Measurements from ENCODE around the gene OMG.
"Not testable (repeated sequence)": the region's sequence is repeated elsewhere in the genome, so short reads cannot be mapped to it uniquely, and the experiment has no call there.

OMG gene

DNA sequence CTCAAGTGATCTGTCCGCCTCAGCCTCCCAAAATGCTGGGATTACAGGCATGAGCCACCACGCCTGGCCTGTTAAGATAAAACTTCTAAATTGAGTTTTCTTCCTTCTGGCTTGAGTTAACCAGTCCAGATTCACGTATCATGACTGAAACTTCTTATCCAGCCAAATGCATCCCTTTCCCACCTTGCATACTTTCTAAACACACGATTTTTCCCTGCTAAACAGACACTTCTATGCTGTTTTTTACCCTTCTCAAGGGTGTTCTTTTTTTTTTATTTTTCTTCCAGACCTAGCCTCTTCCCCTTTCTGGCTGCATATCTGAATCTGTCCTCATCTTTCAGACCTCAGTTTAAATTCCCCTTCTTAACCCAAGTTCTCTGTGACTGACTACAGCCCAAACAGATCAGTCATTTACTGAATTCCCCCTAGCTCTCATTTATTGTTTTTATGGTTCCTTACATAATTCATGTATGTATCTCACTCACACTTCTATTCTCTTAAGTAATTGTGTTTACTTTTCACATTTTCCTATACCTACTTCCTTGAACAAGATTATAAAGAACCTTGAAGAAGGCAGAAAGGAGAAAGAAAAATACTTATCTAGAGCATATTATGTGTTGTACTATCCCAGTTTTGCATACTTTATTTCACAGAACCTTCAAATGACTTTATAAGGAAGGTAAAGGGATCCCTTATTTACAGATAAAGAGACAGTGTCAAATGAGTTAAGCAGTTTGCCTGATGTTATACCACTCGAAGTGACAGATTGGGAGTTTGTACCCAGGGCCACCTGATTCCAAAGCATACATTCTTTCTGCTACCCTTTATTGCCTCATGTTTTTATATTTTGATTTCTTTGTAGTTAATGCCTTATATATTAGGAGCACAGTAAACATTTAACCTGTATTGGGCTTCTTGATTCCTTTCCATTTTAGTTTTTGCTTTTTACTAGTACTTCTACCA, 11.6 kb upstream of the OMG start:
- DNase-seq (ENCODE audit: low spot score) = no peak

GRCh38 chr17:31307640-31308039, 10.6 kb upstream of the OMG start:
- DNase-seq (ENCODE audit: low spot score) = no peak

DNA sequence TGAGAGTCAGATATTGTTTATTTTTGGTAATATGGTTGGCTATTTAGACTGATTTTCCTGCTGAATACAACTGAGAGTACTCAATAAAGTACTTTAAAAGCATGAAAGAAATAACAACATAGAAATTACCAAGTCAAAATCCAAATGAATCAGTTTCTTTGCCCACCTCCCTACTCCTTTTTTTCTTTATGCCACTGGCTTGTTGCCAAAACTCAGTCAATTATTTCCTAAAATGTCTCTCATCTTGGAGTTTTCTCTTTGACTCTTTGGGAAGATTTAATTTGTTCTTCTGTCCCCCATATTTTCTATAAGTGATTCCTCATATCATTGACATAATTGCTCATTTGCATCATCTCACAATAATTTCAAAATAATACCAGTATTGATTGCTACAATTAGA, 2.6 kb upstream of the OMG start:
- no peak for DNase-seq (ENCODE audit: low spot score)

DNA sequence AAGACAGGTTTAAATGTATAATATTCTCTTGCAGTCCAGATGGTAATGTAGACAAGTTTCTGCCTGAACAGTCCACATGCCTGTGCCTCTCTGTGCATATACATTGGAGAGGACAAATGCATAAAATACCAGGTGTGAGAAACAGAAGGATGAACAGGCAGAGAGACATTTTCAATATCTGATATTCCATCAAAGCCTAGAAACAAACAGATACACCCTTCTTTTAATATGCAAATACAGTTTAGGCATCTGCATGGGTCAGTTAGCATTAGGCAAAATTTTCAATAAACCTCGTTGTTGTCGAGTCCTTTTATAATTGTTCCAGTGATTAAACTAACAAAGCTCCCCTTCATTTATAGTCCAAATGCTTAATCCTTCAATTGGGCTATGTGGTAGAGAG, 897 bp downstream of the OMG start:
- DNase-seq (ENCODE audit: low spot score) = no peak

DNA sequence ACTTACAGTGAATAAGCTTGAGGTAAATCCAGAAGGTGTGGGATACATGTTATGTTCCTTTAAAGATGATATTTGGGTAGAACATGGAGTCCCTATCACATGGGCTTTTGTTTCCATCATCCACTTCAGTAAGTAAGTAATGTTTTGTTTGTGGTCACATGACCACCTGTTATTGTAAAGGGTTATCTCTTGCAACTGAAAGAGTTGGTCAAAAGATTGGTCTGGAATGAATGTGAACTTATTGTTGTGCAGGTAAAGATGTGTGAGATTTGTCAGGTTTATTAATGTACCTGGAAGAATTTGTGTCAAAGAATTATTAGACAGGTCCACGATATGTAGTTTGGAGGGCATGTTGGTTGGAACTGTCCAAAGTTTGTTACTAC, 1.6 kb downstream of the OMG start:
- DNase-seq (ENCODE audit: low spot score) = no peak

DNA sequence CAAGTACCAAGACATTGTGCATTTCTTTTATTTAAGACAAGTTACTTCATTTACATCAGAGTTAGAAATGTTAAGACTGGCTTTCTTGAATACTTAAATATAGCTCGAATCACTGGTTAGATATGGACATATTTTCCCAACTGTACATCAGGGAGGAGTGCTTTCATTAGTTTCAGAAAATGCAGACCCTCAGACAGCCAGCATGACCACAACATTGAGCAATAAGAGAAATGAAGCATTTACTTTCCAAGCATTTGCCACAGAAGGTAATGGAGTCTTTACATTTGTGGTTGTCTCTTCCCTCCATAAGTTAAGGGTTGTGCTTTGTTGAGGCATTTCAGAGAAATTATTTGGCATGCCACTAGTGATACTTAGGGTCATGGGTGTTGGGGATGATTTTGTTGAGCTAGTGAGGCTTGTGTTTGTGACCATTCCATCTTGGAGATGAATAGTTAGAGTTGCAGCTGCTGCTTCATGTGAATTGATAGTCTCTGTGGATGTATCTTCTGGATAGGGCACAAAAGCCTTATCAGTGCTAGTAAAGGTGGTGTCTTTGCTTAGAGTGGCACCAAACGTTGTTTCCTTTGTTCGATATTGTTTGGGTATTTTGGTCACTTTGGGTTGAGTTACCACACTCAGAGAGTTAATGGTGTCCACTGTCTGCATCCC, 2.1 kb downstream of the OMG start:
- no peak for DNase-seq (ENCODE audit: low spot score)

DNA sequence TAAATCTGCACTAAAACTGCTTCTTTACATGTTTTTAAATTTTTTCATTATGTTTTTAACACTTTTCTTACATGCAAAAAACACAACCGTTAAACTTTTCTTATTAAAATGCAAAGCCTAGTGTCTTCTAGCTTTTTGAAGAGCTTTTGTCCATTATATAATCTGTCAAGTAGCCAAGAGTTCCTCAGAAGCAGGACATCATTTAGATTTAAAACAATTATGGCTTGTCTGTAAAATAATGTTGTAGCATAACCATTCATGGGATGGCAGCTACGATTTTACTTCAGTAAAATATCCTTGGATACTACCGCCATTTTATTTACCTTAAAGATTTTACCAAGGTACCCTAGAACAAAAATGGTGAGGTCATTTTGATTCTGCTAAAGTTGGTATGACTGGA, 2.8 kb downstream of the OMG start:
- DNase-seq (ENCODE audit: low spot score) = no peak

DNA sequence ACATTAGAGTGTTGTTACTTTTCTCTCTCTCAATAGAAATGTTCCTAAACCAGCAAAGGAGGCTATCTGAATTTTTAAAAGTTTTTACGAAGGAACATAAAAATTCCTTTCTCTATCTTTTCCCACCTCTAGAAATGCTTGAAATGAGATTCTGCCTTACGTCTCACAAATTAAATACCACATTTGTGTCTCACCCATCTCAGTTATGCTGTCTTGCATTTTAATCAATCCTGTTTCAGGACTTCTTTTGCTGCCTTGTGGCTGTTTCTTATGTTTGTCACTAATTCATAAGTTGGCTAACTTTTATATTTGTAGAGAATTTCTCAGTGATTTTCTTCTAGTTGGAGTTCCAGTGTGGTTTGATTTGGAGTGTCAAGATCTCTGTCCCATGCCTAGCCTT, 3.5 kb downstream of the OMG start:
- DNase-seq (ENCODE audit: low spot score) = no peak

DNA sequence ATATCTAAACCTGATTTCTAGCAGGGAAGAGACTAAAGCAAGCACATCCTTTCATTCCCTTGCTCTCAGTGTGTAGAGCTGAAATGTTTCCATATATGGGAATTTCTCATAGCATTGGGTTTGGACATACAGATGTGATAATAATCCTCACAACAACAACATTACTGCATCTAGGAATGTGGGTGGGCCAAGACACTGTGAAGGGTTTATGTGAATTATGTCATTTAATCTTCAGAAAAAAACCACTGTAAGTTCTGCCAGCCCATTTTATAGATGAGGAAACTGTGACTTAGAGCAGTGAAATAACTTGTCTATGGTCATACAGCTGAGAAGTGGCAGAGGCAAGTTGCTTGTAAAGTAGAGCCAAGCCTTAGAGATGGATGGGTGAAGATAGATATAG, 5.2 kb downstream of the OMG start:
- no peak for DNase-seq (ENCODE audit: low spot score)

- no peak for DNase-seq (ENCODE audit: low spot score)
Observed at GRCh38 chr17:31289790-31290189, 7.2 kb downstream of the OMG start.

GRCh38 chr17:31287932-31288331, 9.1 kb downstream of the OMG start:
- not testable (repeated sequence) for DNase-seq (ENCODE audit: low spot score)

DNA sequence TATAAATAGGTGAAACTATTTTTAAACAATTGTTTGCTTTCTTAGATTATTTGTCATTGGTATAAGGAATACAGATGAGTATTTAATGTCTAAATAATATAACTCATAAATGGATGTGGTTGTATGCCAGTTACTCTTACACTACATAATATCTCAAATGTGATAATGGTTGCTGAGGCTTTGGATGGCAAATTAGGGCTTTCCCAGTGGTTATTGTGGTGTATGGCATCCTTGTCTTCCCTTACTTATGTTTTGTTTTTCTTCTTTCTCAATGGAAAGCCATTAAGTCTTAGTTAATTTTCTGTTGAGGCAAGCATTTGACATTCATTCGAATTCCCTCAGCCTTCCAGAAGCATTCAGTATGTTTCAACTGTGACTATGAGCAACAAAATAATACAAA, 10.5 kb downstream of the OMG start:
- DNase-seq (ENCODE audit: low spot score) = no peak

DNA sequence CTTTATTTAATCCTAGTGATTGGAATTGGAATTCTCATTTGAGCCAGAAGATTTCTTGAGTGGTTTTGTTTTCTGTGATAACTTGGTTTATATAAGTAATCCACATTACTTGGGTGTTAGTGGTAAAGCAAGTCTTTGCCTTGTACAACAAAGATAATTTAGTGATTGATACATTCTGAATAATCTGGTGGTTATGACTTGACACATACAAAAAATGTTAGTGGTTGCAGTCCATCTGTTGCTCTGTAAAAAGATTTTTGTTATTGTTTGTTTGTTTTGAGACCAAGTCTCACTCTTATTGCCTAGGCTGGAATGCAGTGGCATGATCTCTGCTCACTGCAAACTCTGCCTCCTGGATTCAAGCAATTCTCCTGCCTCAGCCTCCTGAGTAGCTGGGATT, 13.2 kb downstream of the OMG start:
- DNase-seq (ENCODE audit: low spot score) = no peak

DNA sequence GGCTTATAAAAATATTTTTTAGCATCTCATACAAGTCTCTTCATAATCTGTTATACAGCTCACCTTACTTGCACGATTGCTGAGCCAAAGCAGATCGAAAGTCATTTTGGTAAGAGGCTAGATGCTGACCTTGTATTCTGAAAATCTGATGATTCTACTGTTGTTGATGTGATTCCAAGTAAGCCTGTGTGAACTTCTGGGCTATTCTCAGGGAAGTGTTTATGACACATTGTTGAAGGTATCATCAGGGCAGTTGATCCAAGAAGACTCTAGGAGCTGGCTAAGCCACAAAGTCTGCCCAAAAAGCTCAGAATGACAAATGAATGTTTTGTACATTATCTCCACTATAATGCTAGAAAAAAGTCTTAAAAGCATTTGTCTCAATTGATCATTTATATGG, 16.0 kb downstream of the OMG start:
- DNase-seq (ENCODE audit: low spot score) = no peak

GRCh38 chr17:31279401-31279800, 17.6 kb downstream of the OMG start:
- DNase-seq (ENCODE audit: low spot score) = no peak

GRCh38 chr17:31275116-31275515, 21.9 kb downstream of the OMG start:
- no peak for DNase-seq (ENCODE audit: low spot score)

DNA sequence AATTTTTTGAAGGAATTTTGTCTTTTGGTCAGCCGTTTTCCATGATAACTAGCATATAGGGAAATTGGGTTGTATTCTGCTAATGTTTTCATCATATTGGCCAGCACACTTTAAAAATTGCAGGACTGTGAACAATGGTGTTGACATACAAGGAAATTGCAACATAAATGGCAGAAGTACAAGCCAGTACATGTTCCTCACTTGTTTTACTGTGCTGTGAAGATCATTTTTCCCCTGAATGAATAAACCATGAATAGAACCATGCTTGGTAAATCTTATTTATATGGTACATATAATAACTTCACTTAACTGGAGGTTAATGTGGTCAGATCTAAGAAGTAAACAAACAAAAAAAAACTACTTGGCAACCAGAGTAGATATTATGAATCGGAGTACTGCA, 22.8 kb downstream of the OMG start:
- no peak for DNase-seq (ENCODE audit: low spot score)

DNA sequence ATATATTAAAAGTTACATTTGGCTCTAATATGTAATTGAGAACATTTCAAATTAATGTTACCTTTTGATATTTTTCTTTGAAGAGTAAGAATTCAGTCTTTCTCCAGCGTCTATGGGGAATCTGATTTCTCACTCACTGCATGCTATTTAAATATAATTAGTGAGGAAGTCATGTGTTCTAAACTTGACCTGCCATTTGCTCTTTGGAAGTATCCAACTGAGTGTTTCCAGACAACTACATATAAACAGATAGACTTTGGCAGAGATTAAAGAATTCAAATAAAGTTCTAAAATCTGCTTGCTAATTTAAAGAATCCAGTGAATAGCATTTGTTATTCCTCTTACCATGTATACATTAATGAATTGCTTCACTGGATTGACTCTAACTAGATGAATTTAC, 23.5 kb downstream of the OMG start:
- DNase-seq (ENCODE audit: low spot score) = no peak

DNA sequence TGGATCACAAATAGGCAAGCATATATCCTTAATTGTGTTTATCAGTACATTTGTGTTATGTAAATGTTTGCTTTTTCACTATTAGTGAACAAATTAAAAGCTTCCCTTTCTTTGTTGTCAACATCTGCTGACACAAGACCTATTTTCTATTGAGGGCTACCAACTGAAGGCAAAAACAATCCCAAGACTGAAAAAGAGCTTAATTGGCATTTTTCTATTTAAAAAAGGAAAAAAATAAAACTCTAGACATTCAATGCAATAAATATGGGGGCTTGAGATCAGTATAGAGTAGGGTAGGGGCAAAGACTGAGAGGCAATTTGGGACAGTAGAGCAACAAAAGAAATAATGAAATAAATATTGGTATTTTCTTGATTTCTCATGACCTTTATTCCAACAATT, 24.2 kb downstream of the OMG start:
- no peak for DNase-seq (ENCODE audit: low spot score)

DNA sequence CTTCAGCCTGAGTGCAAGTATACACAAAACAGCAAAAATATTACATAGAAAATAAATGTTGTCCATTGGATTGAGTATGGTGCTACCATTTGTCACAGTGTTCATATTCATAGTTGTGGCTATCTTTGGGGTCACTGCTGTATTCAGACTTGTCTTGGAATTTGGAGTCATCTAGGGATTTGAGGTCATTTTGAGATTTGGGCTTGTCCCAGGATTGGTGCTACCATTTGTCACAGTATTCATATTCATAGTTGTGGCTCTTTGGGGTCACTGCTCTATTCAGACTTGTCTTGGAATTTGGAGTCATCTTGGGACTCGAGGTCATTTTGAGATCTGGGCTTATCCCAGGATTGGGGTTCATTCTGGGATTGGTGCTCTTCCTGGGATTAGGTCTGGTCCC, 24.8 kb downstream of the OMG start:
- DNase-seq (ENCODE audit: low spot score) = no peak

GRCh38 chr17:31269578-31269983, 27.5 kb downstream of the OMG start:
- DNase-seq (ENCODE audit: low spot score) = no peak

GRCh38 chr17:31269036-31269577, 27.9 kb downstream of the OMG start:
- DNase-seq (ENCODE audit: low spot score) = no peak

GRCh38 chr17:31266042-31266441, 31.0 kb downstream of the OMG start:
- DNase-seq (ENCODE audit: low spot score) = no peak

All from hematopoietic multipotent progenitor cell treated with erythropoietin and hydrocortisone succinate and interleukin-3 and kit ligand, for 15 days (in vitro differentiated cells).